NCI-H2171 (cell line): Measurements from ENCODE around the gene RAB3C.
"Not testable (repeated sequence)": the region's sequence is repeated elsewhere in the genome, so short reads cannot be mapped to it uniquely, and the experiment has no call there.

ENCODE experiments used
- DNase-seq: peaks from one replicate; lab custom pipeline; 2025; lab: John Stamatoyannopoulos, UW

The RAB3C gene

DNA sequence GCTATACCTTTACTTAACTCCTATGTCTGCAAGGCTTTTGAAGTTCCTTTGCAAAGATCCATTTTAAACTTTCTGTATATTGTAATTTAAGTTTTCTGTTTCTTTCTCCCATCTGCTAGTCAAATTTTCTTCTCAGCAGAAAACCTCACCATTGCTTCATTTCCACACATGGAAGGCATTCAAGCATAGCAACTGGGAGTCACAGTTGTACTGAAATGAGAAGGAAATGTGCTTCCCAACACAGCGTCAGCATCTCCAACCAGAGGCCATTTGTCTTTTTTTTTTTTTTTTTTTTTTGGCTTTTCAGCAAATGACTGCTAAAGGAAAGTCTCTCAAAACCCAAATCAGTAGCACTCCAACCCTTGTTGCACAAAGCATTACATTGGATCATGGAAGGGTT lies 92.5 kb downstream of the RAB3C start:
- DNase-seq, result no peak

GRCh38 chr5:58677650-58678049 lies 94.8 kb downstream of the RAB3C start:
- DNase-seq, result no peak

DNA sequence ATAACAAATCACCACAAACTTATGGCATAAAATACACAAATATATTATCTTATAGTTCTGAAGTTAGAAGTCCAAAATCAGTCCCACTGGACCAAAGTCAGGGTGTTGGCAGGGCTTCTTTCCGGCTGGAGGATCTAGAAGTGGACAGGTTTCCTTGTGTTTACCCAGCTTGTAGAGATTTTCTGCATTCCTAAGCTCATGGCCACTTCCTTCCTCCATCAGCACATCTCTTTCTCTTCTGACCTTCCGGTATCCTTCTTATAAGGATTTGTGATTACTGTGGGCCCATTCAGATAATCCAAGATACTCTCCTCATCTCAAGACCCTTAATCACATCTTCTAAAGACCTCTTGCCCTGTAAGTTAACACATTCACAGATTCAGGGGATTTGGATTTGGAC lies 97.6 kb downstream of the RAB3C start:
- DNase-seq, result no peak

DNA sequence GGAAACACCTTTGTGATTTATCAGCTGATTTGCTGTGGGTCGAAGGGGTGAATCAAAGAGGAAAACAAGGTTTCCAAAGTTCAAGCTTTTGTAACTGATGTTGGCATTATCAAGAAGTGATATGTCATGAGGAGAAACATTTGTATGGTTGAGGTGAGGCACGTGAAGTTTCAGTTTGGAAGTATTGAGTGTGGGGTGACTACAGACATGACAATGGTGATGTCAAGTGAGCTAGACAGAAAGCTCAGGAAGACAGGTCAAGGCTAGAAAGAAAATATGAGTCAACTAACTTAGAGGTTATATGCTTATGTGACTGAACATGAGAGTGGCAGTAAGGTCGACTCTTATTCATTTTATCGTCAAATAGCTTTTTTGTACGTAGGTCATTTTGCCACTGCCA lies 99.1 kb downstream of the RAB3C start:
- no peak for DNase-seq

DNA sequence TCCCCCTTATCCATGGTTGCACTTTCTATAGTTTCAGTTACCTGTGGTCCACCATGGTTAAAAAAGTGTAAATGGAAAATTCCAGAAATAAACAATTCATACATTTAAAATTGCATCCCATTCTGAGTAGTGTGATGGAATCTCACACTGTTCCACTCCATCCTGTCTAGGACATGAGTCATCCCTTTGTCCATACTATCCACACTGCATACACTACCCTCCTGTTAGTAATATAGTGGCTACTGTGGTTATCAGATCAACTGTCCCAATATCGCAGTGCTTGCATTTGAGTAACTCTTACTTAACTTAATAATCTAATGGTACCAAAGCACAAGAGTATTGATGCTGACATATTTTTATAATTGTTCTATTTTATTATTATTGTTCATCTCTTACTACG lies 100.7 kb downstream of the RAB3C start:
- no peak for DNase-seq

GRCh38 chr5:58687079-58687478 lies 104.2 kb downstream of the RAB3C start:
- DNase-seq, result no peak

DNA sequence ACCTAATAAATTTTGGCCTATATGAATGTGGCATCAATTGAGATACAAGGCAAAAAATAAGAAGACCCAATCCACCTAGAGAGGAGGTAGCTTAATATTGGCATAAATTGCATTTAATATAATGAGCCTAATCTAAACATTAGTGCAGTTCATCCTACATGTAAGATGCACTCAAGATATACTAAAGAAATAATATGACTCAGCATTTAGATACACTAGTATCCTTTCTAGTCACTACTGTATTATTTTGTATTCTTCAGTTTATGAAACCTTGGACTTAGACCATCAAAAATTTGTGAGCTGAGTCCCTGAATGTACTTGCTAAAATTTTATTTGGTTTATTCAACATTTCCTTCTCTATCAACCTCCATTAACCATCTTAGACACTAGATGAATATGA lies 104.7 kb downstream of the RAB3C start:
- no peak for DNase-seq

GRCh38 chr5:58699088-58699761 lies 116.3 kb downstream of the RAB3C start:
- DNase-seq, result peak; percentile 13

GRCh38 chr5:58699762-58700118 lies 116.9 kb downstream of the RAB3C start:
- DNase-seq, result no peak

GRCh38 chr5:58703925-58704555 lies 121.2 kb downstream of the RAB3C start:
- no peak for DNase-seq

- DNase-seq, result no peak
These were observed 123.9 kb downstream of the RAB3C start for GRCh38 chr5:58706736-58707135.

DNA sequence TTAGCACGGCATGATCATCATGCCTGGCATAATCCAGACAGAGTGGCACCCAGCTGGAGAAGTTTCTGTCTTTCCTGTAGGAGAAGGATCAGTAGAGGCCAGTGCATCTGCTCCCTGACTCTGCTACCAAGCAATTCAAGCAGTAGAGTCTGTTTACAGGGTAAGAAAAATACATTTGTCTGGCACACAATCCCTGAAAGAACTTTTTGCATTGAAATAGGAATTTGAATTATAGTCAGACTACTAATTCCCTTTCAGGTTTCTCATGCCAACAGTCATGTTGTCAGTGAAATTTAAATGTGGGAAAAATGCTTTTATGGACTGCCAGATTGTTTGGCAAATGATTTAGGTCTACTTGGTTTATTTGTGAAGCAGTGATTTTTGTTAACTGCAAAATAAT lies 125.6 kb downstream of the RAB3C start:
- no peak for DNase-seq

DNA sequence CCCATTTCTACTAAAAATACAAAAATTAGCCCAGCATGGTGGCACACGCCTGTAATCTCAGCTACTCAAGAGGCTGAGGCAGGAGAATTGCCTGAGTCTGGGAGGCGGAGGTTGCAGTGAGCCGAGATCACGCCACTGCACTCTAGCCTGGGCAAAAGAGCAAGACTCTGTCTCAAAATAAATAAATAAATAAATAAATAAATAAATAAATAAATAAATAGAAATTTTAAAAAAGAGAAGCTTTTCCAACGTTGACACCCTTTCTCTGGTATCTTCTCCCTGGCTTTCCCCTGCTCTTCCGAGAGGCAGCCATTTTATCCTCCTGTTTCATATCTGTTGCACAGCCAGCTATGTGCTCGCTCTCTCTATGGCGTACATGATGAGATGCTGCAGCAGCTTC lies 127.5 kb downstream of the RAB3C start:
- not testable (repeated sequence) for DNase-seq

DNA sequence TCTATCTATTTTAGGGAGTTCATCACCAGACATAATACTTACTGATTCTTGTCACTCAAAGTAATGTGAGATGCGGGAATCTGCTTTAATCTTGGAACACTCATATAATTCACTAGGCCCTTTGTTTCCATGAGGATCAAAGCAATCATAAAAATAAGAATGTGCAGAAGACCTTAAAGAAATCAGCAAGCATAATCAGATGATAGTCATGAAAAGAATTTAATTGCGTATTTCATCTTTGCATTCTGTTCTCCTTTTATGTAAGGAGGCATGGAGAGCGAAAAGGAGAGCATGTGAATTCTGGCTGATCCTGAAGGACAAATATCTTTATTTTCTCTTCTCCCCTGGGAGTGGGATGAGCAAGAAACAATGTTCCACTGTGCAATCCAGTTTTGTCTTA lies 128.0 kb downstream of the RAB3C start:
- no peak for DNase-seq

GRCh38 chr5:58711965-58712364 lies 129.1 kb downstream of the RAB3C start:
- no peak for DNase-seq

- DNase-seq, result no peak
These were observed 131.2 kb downstream of the RAB3C start for GRCh38 chr5:58714046-58714445.

GRCh38 chr5:58715997-58716656 lies 133.3 kb downstream of the RAB3C start:
- DNase-seq, result no peak

DNA sequence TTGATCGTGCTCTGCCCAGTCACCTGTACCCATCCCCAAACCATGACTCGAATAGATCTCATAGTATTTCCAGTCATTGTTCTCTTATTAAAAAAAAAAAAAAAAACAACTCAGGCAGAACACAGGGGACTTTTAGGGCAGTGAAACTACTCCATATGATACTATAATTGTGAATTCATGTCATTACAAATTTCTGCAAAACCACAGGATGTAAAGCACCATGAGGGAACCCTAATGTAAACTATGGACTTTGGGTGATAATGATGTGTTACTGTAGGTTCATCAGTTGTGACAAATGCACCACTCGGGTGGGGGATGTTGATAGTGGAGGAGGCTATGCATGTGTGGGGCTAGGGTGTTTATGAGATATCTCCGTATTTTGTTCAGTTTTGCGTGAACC lies 133.8 kb downstream of the RAB3C start:
- DNase-seq, result no peak

GRCh38 chr5:58717303-58718007 lies 134.6 kb downstream of the RAB3C start:
- DNase-seq, result no peak

DNA sequence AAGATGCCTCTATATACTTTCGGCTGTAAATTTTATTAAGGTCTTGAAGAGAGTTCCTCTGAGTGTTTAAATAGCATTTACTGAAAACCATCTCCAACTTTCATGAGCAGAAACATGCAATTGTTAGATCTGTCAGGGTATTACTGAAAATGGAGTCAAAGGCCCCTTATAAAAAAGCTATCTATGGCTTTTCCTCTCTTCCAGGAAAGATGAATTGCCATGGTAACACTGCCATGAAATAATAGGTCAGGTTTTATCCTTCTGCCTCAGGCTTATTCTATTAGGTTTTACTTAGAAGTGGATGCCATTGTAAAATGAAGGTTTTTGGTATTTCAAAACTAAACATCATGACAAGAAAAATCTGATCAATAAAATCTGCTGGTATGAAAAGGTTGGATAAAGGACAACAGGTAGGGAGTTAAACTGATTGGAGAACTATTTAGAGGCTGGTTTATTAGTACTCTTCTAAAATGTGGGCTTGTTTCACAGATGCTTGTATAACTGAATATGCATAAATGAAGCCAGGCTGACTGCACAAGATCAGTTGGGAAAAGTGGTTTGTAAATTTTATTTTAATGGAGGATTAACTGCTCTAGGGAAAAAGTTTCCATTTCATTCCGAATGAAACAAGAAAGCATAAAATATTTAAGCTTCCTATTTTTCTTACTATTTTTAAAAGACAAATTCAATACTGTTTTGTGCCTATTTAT lies 135.5 kb downstream of the RAB3C start:
- no peak for DNase-seq

GRCh38 chr5:58722160-58722559 lies 139.3 kb downstream of the RAB3C start:
- no peak for DNase-seq

DNA sequence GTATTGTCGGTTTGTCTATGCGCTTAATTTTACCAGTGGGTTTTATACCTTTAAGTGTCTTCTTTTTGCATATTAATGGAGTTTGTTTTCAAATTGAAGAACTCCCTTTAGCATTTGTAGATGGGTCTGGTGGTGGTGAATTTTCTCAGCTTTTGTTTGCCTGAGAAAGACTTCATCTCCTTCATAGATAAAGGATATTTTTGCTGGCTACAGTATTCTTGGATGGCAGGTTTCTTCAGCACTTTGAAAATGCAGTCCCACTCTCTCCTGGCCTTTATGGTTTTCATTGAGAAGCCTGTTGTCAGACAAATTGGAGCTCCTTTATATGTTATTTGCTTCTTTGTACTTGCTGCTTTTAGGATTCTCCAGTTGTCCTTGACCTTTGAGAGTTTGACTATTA lies 142.1 kb downstream of the RAB3C start:
- DNase-seq, result no peak
